ENCODE data around the gene ABCA1.
"Not testable (repeated sequence)": the region's sequence is repeated elsewhere in the genome, so short reads cannot be mapped to it uniquely, and the experiment has no call there.

ABCA1 gene, protein sequence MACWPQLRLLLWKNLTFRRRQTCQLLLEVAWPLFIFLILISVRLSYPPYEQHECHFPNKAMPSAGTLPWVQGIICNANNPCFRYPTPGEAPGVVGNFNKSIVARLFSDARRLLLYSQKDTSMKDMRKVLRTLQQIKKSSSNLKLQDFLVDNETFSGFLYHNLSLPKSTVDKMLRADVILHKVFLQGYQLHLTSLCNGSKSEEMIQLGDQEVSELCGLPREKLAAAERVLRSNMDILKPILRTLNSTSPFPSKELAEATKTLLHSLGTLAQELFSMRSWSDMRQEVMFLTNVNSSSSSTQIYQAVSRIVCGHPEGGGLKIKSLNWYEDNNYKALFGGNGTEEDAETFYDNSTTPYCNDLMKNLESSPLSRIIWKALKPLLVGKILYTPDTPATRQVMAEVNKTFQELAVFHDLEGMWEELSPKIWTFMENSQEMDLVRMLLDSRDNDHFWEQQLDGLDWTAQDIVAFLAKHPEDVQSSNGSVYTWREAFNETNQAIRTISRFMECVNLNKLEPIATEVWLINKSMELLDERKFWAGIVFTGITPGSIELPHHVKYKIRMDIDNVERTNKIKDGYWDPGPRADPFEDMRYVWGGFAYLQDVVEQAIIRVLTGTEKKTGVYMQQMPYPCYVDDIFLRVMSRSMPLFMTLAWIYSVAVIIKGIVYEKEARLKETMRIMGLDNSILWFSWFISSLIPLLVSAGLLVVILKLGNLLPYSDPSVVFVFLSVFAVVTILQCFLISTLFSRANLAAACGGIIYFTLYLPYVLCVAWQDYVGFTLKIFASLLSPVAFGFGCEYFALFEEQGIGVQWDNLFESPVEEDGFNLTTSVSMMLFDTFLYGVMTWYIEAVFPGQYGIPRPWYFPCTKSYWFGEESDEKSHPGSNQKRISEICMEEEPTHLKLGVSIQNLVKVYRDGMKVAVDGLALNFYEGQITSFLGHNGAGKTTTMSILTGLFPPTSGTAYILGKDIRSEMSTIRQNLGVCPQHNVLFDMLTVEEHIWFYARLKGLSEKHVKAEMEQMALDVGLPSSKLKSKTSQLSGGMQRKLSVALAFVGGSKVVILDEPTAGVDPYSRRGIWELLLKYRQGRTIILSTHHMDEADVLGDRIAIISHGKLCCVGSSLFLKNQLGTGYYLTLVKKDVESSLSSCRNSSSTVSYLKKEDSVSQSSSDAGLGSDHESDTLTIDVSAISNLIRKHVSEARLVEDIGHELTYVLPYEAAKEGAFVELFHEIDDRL (N-terminal part only)

GRCh38 chr9:104927912-104928740, at the start of gene ABCA1:
ABCA1 (minus strand) TSS chr9:104928155; CDS start chr9:104903679, 24,476 bp downstream.
- peak; percentile 47 to 82 (median 51) for DNase-seq (ENCODE audit: low read depth in 3 of 3)

- DNase-seq (ENCODE audit: low read depth in 3 of 3): no peak
Measured at GRCh38 chr9:104977580-104977979, 49.6 kb upstream of the ABCA1 start.

DNA sequence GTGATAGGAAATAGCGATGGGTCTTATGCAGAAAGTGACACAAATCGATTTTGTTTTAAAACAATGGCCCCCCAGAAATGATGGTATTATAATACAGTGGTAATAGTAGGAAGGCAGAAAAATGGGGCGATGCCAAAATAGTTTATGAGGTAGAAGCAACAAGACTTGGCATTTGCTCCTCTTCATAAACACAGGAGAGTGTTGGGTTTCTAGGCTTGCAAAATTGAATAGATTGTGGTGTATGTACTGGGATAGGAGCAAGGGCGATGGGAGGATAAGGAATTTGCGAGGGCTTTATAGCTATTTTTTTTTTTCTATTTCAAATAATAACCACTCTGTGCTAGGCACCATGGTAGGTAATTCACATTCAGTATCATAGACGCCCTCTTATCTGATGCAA, 49.2 kb upstream of the ABCA1 start:
- DNase-seq (ENCODE audit: low read depth in 3 of 3): no peak

DNA sequence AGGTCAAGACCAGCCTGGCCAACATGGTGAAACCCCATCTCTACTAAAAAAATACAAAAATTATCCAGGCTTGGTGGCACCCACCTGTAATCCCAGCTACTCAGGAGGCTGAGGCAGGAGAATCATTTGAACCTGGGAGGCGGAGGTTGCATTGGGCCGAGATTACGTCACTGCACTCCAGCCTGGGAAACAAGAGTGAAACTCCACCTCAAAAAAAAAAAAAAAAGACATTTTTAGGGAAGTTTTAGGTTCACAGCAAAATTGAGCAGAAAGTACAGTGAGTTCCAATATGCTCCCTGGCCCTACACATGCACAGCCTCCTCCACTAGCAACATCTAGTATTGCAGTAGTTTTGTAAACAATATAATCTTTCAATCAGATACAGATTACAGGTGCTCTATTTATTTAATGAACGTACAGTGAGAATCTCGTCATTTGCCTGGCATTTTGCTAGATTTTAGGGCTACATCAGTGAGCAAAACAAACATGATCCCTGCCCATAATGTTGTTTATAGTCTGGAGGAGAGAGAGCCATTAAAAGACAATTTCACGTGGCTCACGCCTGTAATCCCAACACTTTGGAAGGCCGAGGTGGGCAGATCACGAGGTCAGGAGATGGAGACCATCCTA, 48.1 kb upstream of the ABCA1 start:
- not testable (repeated sequence) for DNase-seq (ENCODE audit: low read depth in 3 of 3)

- DNase-seq (ENCODE audit: low read depth in 3 of 3): no peak
Measured at GRCh38 chr9:104974053-104974962, 46.4 kb upstream of the ABCA1 start.

DNA sequence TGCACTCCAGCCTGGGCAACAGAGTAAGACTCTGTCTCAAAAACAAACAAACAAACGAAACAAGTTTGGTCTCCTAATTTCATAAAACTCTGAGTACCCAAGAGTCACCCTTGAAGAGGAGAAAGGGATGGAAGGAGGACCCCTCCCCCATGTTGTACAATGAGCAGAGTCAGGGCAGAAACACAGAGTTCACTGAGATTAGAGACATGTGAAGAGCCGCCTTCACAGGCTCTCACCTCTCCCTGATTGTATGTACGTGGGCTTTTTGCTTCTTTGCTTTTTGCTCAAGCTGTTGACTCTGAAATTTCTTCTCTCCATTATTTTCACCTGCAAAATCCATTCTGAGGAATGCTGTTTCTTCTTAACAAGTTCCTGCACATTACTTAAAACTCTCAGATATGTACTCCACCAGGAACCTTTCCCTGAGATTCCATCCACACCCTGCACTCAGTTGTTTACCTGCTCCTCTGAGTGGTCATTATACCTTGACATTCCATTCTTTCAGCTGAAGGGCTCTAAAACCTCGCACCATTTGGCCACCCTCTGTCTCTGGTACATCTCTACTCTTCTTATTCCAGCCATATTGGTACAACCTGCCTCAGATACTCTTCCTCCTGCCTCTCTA, 44.4 kb upstream of the ABCA1 start:
- no peak for DNase-seq (ENCODE audit: low read depth in 3 of 3)

DNA sequence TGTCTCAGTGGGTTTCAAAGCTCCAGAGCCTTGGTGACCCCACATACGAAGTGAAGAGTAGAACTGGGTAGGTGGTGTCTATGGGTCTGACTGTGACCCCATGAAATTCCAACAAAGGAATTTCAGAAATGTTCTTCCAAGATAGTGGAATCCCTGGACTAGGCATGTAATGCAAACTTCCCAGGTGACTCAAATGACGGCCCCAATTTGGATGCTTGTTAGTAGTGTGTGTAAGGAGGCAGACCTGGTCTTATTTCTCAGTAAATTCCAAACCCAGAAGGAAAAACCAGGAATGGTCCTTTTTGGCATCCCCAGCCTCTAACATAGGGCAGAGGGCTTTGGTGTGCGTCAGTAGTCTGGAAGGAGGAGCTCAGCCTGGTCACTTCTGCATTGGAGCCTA, 43.6 kb upstream of the ABCA1 start:
- DNase-seq (ENCODE audit: low read depth in 3 of 3): no peak

DNA sequence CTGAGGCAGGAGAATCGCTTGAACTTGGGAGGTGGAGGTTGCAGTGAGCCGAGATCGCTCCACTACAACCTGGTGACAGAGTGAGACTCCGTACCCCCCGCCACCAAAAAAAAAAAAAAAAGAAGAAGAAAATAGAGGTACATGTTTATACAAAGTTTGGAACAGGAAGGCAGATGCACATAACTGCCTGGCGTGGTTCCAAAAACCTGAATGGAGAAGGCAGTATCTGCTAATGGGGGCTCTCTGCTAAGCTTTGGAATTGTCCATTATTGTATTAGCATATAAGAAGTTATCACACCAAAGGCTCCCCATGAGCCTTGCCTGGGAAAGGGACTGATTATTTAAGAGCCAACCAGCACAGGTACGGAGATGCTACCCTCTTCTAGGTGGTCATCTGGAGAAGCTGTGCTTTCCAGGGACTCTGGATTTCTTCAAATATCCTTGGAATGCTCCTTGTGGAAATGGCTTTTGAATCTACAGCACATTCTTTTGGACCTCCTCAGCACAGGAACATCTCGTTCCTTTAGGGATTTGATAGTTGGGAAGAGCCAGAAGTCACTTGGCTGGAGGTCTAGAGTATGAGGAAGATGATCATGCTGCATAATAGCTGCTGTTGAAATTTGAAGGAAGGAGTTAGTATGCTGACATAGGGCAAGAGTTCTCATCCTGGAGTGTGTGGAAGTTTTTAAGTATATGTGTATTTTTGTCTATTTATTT, 42.5 kb upstream of the ABCA1 start:
- DNase-seq (ENCODE audit: low read depth in 3 of 3): no peak

GRCh38 chr9:104969116-104969515, 41.2 kb upstream of the ABCA1 start:
- DNase-seq (ENCODE audit: low read depth in 3 of 3): no peak

DNA sequence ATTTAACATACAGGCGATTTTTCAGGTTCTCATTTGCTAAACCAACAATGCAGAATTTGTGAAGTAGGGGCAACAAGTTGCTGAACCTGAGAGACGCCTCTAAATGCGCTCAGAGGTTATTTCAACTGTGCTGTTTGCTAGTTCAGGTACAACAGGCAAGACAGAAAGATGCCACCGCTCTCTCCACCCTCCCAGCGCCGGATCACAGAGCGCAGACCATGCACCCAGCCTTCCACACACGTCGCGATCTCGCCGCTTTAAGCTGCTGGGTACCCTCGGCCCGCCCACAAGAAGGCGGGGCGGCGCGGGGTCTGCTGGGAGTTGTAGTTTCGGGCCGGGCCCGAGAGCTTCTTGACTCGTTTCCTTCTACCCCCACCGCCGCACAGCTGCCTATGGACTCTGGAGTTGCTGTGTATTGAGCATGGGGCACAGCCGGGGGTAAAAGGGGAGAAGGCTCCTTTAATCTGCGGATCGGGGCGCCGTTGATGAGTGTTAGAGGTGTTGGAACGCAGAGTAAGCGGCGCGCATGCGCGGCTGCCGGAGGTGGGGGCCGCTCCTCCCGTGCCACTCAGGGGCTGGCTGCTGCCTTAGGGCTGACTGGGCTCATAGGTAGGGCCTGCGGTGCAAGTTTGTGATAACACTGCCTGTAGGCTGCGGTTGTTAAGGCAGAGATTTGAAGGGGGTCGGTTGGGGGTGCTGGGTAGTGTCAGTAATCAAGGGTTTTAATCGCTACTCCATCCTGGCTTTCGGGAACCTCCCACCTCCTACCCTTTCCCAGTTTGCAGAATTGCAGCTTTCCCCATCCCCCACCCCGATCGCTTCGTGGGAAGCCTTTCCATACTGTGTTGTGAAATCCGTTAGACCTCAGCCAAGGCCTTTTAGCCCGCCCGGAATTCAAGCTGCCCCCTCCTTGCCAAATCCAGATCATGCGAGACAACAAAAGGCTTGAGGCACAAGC, 40.3 kb upstream of the ABCA1 start:
- peak; percentile 73 to 85 (median 75) for DNase-seq (ENCODE audit: low read depth in 3 of 3)

DNA sequence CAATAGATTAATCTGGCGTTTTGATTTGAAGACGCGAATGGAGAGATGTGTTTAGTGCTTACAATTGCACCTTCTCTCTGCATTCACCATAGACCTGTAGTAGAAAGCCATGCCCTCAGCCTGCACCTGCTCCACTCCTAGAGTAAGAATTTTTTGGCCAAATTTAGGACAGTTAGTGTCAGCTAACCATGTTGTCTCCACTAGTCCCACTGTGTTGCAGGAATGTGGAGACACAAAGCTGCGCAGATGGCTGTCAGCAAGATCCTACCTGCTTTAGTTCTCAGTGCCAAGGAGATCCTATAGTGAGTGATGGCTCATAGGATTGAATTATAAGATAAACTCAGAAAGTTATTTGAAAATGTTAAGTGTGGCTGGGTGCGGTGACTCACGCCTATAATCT, 35.1 kb upstream of the ABCA1 start:
- no peak for DNase-seq (ENCODE audit: low read depth in 3 of 3)

DNA sequence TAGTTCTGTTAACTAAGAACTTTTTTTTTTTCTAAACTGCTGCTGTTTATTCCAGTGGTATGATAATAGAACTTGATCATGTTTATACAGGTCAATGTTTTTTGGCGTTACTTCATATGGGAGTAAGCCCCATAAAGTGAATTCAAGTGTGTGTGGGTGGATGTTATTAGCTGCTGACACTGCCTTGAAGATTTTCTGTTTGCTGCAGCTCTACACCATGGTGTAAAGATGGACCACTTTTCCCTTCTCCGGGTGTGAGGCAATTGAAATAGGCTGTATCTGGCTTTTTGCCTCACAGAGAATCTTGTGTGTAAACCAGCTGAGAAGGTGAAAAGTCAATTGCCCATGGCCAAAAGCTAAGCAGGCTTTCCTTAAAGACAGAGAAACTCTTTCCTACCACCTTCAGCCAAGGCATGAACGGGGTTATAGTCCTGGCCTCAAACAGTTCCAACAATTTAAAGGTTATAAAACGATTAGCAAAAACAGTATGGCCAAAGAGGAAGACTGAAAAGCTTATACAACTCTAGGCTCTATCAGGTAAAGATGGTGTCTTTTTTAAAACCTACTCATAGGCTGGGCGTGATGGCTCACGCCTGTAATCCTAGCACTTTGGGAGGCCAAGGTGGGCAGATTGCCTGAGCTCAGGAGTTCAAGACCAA, 33.9 kb upstream of the ABCA1 start:
- no peak for DNase-seq (ENCODE audit: low read depth in 3 of 3)

DNA sequence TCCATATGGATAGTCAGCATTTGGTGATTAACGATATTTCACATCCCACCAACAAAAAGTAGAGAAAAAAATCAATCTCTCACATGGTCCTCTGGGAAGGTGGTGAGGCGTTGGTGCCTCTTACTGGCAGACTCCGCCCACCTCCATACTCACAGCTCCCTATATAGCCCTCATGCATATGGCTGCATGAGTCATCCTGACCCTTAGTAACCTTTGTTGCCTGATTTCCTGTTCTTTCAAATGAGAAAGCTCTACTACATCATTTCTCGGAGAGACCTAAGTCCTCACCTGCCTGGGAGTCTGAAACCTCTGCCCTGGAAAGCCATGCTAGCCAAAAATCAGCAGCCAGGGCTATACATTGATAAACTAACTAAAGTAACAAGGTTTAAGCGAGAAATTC, 33.3 kb upstream of the ABCA1 start:
- DNase-seq (ENCODE audit: low read depth in 3 of 3): peak; percentile 31 to 61 (median 36)

- no peak for DNase-seq (ENCODE audit: low read depth in 3 of 3)
Measured at GRCh38 chr9:104960662-104961061, 32.7 kb upstream of the ABCA1 start.

DNA sequence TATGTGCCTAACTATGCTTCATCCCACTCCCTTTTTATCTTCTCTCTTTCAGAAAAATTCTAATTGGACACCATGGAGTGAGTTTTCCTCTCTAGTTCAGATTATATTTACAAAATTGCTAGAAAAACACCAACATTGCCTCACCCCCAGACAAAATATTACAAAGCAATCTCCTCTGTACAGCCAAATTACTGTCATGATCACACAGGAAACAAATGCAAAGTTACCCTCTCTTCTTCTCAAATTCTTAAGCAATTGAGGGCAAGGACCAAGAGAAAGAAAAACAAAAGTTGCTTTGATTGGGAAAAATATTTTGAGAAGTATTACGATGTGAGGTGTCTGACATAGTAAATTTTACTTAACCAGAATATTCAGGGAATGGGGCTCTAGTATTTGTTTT, 30.8 kb upstream of the ABCA1 start:
- DNase-seq (ENCODE audit: low read depth in 3 of 3): no peak

GRCh38 chr9:104958006-104958405, 30.1 kb upstream of the ABCA1 start:
- not testable (repeated sequence) for DNase-seq (ENCODE audit: low read depth in 3 of 3)

DNA sequence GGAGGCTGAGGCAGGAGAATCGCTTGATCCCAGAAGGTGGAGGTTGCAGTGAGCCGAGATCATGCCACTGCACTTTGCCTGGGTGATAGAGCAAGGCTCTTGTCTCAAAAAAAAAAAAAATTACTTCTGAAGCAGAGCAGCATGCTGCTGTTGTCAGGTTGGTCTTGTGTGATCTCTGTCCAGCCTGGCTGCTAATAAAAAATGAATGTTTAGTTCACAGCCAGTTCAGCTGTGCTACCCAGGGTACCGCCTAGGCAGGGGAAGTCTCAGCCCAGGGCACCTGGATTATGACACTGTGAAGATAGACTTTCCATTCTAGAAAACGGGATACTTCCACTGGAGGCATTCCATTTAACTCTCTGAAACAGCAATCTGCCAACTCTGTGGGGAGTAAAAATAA, 23.5 kb upstream of the ABCA1 start:
- no peak for DNase-seq (ENCODE audit: low read depth in 3 of 3)
